WTC11 (cell line): Measurements from ENCODE around the gene RPTOR. TPM values are rescaled to one million over a fixed set of nuclear protein-coding genes. Genes with fewer than 3 reads are reported as not detected.
A peak's percentile ranks its signal among the peaks of the same experiment; 100 is the strongest.

Experiments
- ATAC-seq: fragments of 200-7000 bp; cut with Tn5 transposase; 2 replicates; pipeline ENCODE4 v1.10.0; 2021; ENCODE audit warnings: mild to moderate bottlenecking, moderate library complexity
- CTCF ChIA-PET: fragments of 300-600 bp; sonication (Branson Sonifier 250); formaldehyde crosslinking; loops from one replicate; lab custom pipeline; 2021; ENCODE audit warnings: antibody characterized with exemption; lab: Charles Lee
- POLR2A ChIA-PET: fragments of 350-600 bp; sonication (Branson Sonifier 250); formaldehyde crosslinking; loops from one replicate; lab custom pipeline; 2021; ENCODE audit warnings: antibody characterized with exemption; lab: Charles Lee
- DNase-seq: peaks from one replicate; pipeline ENCODE4 v3.0.0; 2021; ENCODE audit warnings: low spot score
- H3K27ac Mint-ChIP-seq: 2 replicates; pipeline ENCODE4 v1.8.0; 2021; ENCODE audit warnings: mixed read lengths
- H3K27me3 Mint-ChIP-seq: 2 replicates; pipeline ENCODE4 v1.8.0; 2021; ENCODE audit warnings: low read depth, mild to moderate bottlenecking, moderate library complexity, mixed read lengths
- H3K36me3 Mint-ChIP-seq: 2 replicates; pipeline ENCODE4 v1.8.0; 2021; ENCODE audit warnings: mixed read lengths
- H3K4me1 Mint-ChIP-seq: 2 replicates; pipeline ENCODE4 v1.8.0; 2022; ENCODE audit warnings: mixed read lengths
- H3K4me3 Mint-ChIP-seq: 2 replicates; pipeline ENCODE4 v1.8.0; 2021; ENCODE audit warnings: mild to moderate bottlenecking, moderate library complexity, mixed read lengths
- H3K9me3 Mint-ChIP-seq: 2 replicates; pipeline ENCODE4 v1.8.0; 2021; ENCODE audit warnings: mixed read lengths
- ATF1 ChIP-seq: sonication (generic); formaldehyde crosslinking; IDR thresholded peaks from 2 replicates; pipeline ENCODE4 v1.8.1; 2023; ENCODE audit warnings: mild to moderate bottlenecking, moderate library complexity, missing genetic modification reagents
- CREB1 ChIP-seq: sonication (generic); formaldehyde crosslinking; IDR thresholded peaks from 2 replicates; pipeline ENCODE4 v1.8.0; 2023; ENCODE audit warnings: mild to moderate bottlenecking, missing genetic modification reagents
- EMX1 ChIP-seq: fragments of 250-450 bp; sonication (Bioruptor Pico); IDR thresholded peaks from 2 replicates; pipeline ENCODE4 v1.8.0; 2021; ENCODE audit warnings: mild to moderate bottlenecking
- ETV6 ChIP-seq: sonication (generic); formaldehyde crosslinking; IDR thresholded peaks from 2 replicates; pipeline ENCODE4 v1.8.1; 2022; ENCODE audit warnings: mild to moderate bottlenecking, missing genetic modification reagents
- FOXJ3 ChIP-seq: sonication (generic); formaldehyde crosslinking; IDR thresholded peaks from 2 replicates; pipeline ENCODE4 v1.9.0; 2021; ENCODE audit warnings: missing genetic modification reagents, mild to moderate bottlenecking, borderline replicate concordance
- FOXK1 ChIP-seq: sonication (generic); formaldehyde crosslinking; IDR thresholded peaks from 2 replicates; pipeline ENCODE4 v1.8.0; 2022; ENCODE audit warnings: mild to moderate bottlenecking, moderate library complexity, missing genetic modification reagents
- JAZF1 ChIP-seq: fragments of 250-450 bp; sonication (Bioruptor Pico); IDR thresholded peaks from 2 replicates; pipeline ENCODE4 v1.9.0; 2021; ENCODE audit warnings: moderate library complexity, mild to moderate bottlenecking, inconsistent platforms
- MXD4 ChIP-seq: fragments of 250-450 bp; sonication (Bioruptor Pico); IDR thresholded peaks from 2 replicates; pipeline ENCODE4 v1.8.0; 2021; ENCODE audit warnings: mild to moderate bottlenecking, moderate library complexity, borderline replicate concordance
- NFATC4 ChIP-seq: fragments of 250-450 bp; sonication (Bioruptor Pico); IDR thresholded peaks from 2 replicates; pipeline ENCODE4 v1.9.0; 2021; ENCODE audit warnings: mild to moderate bottlenecking
- OVOL2 ChIP-seq: fragments of 250-450 bp; sonication (Bioruptor Pico); IDR thresholded peaks from 2 replicates; pipeline ENCODE4 v1.9.0; 2021; ENCODE audit warnings: mild to moderate bottlenecking, borderline replicate concordance
- RELA ChIP-seq: sonication (generic); formaldehyde crosslinking; IDR thresholded peaks from 2 replicates; pipeline ENCODE4 v1.8.1; 2022; ENCODE audit warnings: missing genetic modification reagents, mild to moderate bottlenecking, borderline replicate concordance
- SMAD3 ChIP-seq: sonication (generic); formaldehyde crosslinking; IDR thresholded peaks from 2 replicates; pipeline ENCODE4 v1.8.0; 2022; ENCODE audit warnings: missing genetic modification reagents, mild to moderate bottlenecking, borderline replicate concordance
- SMAD4 ChIP-seq: sonication (generic); formaldehyde crosslinking; IDR thresholded peaks from 2 replicates; pipeline ENCODE4 v1.8.0; 2022; ENCODE audit warnings: mild to moderate bottlenecking, missing genetic modification reagents
- TP53 ChIP-seq: sonication (generic); formaldehyde crosslinking; IDR thresholded peaks from 2 replicates; pipeline ENCODE4 v1.8.1; 2023; ENCODE audit warnings: mild to moderate bottlenecking, missing genetic modification reagents
- ZNF138 ChIP-seq: sonication (generic); formaldehyde crosslinking; conservative IDR thresholded peaks from 2 replicates; pipeline ENCODE4 v1.8.1; 2022; ENCODE audit warnings: mild to moderate bottlenecking, moderate library complexity, missing genetic modification reagents
- ZNF263 ChIP-seq: sonication (generic); formaldehyde crosslinking; IDR thresholded peaks from 2 replicates; pipeline ENCODE4 v1.8.1; 2022; ENCODE audit warnings: low read depth, mild to moderate bottlenecking, moderate library complexity, missing genetic modification reagents
- total RNA-seq: library from RNA; stranded (reverse); gene quantifications from 3 replicates; pipeline ENCODE4 v1.2.3, GENCODE V29; 2021
- TF ChIP-seq, protein P1 (sequence below): fragments of 250-450 bp; sonication (Bioruptor Pico); IDR thresholded peaks from 2 replicates; pipeline ENCODE4 v1.8.0; 2021; ENCODE audit warnings: mild to moderate bottlenecking
- TF ChIP-seq, protein P2 (sequence below): sonication (generic); formaldehyde crosslinking; IDR thresholded peaks from 2 replicates; pipeline ENCODE4 v1.8.0; 2022; ENCODE audit warnings: mild to moderate bottlenecking, missing genetic modification reagents
- TF ChIP-seq, protein P3 (sequence below): sonication (generic); formaldehyde crosslinking; IDR thresholded peaks from 2 replicates; pipeline ENCODE4 v1.8.1; 2022; ENCODE audit warnings: missing genetic modification reagents, borderline replicate concordance
- TF ChIP-seq, protein P4 (sequence below): sonication (generic); formaldehyde crosslinking; IDR thresholded peaks from 2 replicates; pipeline ENCODE4 v1.8.1; 2022; ENCODE audit warnings: low read depth, missing genetic modification reagents, borderline replicate concordance
- TF ChIP-seq, protein P5 (sequence below): sonication (generic); formaldehyde crosslinking; IDR thresholded peaks from 2 replicates; pipeline ENCODE4 v1.8.0; 2023; ENCODE audit warnings: missing genetic modification reagents
- TF ChIP-seq, protein P6 (sequence below): sonication (generic); formaldehyde crosslinking; IDR thresholded peaks from 2 replicates; pipeline ENCODE4 v1.8.0; 2023; ENCODE audit warnings: missing genetic modification reagents, mild to moderate bottlenecking, borderline replicate concordance
- TF ChIP-seq, protein P7 (sequence below): sonication (generic); formaldehyde crosslinking; IDR thresholded peaks from 2 replicates; pipeline ENCODE4 v1.8.0; 2022; ENCODE audit warnings: mild to moderate bottlenecking, missing genetic modification reagents

The RPTOR gene
- total RNA-seq, 1 experiment from 2014 or later: 41.0 TPM

DNA sequence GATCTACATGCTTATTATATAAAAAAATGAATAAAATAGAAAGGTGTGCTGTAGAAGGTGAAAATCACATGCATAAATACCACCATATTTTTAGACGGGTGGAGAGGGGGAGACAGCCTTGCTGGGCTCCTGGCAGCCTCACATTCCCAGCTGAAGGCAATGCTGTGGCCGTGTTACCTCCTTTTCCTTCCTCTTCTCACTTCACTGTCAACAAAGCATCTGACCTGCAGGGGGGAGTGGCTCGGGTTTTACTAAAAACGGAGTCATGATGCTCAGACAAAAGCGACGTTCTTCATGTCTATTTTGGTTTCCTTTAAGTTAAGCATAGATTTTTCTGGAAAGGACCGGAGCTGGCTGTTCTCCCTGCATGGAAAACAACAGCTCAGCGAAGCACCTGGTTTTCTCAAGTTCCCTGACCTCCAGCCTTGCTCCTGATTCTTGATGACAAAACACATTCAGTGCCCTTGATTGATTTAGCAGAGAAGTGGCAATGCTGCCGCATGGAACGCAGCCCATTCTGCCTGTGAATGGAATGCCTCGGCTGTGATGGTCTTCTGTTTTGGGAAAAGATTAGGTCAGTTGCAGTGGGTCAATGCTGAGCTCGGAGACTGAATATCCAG is 5.5 kb upstream of the RPTOR start (continued):
- no peak for TF ChIP-seq OVOL2
- TF ChIP-seq, protein P1, sequence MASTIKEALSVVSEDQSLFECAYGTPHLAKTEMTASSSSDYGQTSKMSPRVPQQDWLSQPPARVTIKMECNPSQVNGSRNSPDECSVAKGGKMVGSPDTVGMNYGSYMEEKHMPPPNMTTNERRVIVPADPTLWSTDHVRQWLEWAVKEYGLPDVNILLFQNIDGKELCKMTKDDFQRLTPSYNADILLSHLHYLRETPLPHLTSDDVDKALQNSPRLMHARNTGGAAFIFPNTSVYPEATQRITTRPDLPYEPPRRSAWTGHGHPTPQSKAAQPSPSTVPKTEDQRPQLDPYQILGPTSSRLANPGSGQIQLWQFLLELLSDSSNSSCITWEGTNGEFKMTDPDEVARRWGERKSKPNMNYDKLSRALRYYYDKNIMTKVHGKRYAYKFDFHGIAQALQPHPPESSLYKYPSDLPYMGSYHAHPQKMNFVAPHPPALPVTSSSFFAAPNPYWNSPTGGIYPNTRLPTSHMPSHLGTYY (CRISPR knock-in tag): no peak
- TF ChIP-seq, protein P2, sequence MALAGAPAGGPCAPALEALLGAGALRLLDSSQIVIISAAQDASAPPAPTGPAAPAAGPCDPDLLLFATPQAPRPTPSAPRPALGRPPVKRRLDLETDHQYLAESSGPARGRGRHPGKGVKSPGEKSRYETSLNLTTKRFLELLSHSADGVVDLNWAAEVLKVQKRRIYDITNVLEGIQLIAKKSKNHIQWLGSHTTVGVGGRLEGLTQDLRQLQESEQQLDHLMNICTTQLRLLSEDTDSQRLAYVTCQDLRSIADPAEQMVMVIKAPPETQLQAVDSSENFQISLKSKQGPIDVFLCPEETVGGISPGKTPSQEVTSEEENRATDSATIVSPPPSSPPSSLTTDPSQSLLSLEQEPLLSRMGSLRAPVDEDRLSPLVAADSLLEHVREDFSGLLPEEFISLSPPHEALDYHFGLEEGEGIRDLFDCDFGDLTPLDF (CRISPR knock-in tag): no peak
- TF ChIP-seq, protein P3, sequence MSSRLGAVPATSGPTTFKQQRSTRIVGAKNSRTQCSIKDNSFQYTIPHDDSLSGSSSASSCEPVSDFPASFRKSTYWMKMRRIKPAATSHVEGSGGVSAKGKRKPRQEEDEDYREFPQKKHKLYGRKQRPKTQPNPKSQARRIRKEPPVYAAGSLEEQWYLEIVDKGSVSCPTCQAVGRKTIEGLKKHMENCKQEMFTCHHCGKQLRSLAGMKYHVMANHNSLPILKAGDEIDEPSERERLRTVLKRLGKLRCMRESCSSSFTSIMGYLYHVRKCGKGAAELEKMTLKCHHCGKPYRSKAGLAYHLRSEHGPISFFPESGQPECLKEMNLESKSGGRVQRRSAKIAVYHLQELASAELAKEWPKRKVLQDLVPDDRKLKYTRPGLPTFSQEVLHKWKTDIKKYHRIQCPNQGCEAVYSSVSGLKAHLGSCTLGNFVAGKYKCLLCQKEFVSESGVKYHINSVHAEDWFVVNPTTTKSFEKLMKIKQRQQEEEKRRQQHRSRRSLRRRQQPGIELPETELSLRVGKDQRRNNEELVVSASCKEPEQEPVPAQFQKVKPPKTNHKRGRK (CRISPR knock-in tag): no peak
- no peak for TF ChIP-seq MXD4 (CRISPR knock-in tag)
- no peak for TF ChIP-seq JAZF1
- TF ChIP-seq RELA (CRISPR knock-in tag): no peak
- TF ChIP-seq FOXJ3: no peak
- TF ChIP-seq TP53 (CRISPR knock-in tag): no peak
- TF ChIP-seq ATF1: no peak

DNA sequence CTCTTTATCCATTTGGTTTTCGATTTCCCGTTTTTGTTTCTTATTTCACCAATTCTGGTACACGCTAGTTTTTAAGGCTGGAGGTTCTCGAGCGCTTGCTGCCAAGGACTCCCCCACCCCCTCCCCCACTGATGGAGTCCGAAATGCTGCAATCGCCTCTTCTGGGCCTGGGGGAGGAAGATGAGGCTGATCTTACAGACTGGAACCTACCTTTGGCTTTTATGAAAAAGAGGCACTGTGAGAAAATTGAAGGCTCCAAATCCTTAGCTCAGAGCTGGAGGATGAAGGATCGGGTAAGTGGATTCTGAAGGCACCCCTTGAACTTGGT is 825 bp downstream of the RPTOR start:
- H3K4me3 Mint-ChIP-seq: peak overlapping the region; percentile 95
- ChIA-PET POLR2A (no interaction called here), CTCF (interaction anchor here (0.6 to 1.9 kb wide), 3 partner anchors 30 to 373 kb away, joined by 3 to 8 read pairs (median 3); no protein-coding TSS in a partner anchor)
- ATAC-seq (no peak), DNase-seq (no peak)
- peaks cover 13% of the 10 kb centered on the region for H3K27me3 Mint-ChIP-seq
- H3K27ac Mint-ChIP-seq: peak overlapping the region; percentile 86
- no peaks in the 10 kb centered on the region for H3K9me3 Mint-ChIP-seq
- peaks cover 15% of the 10 kb centered on the region for H3K4me1 Mint-ChIP-seq
- TF ChIP-seq, protein P4, sequence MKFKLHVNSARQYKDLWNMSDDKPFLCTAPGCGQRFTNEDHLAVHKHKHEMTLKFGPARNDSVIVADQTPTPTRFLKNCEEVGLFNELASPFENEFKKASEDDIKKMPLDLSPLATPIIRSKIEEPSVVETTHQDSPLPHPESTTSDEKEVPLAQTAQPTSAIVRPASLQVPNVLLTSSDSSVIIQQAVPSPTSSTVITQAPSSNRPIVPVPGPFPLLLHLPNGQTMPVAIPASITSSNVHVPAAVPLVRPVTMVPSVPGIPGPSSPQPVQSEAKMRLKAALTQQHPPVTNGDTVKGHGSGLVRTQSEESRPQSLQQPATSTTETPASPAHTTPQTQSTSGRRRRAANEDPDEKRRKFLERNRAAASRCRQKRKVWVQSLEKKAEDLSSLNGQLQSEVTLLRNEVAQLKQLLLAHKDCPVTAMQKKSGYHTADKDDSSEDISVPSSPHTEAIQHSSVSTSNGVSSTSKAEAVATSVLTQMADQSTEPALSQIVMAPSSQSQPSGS (CRISPR knock-in tag): no peak
- H3K36me3 Mint-ChIP-seq: no peaks in the 10 kb centered on the region

DNA sequence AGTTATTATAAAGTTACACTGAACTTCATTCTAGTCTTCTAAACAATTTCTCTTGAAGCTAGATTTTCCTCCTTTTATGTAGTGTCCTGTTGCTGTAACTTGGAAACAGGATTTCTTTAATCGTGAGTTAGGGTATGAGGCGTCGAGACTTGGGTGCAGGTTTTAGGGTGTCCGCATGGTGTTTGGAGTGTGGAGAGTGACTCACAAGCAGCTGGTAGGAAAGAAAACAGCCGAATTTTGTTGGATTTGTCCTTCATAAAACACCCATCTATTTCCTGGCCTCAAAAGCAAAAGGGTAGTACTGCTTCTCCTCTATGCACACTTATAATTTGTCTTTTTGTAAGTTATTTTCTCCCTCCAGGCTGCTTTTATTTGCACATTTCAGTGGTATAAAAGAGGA is 1.6 kb downstream of the RPTOR start:
- DNase-seq (no peak), ATAC-seq (no peak)
- peaks cover 13% of the 10 kb centered on the region for H3K27me3 Mint-ChIP-seq
- CTCF ChIA-PET: no interaction called here
- H3K9me3 Mint-ChIP-seq: no peaks in the 10 kb centered on the region
- H3K4me1 Mint-ChIP-seq: peaks cover 15% of the 10 kb centered on the region
- no peaks in the 10 kb centered on the region for H3K36me3 Mint-ChIP-seq
- POLR2A ChIA-PET: interaction anchor here (0.6 kb wide), 1 partner anchor 222 kb away, joined by 3 read pairs; no protein-coding TSS in a partner anchor
- peak overlapping the region; percentile 95 for H3K4me3 Mint-ChIP-seq
- no peak overlapping the region for H3K27ac Mint-ChIP-seq
- TF ChIP-seq TP53 (CRISPR knock-in tag) (no peak), ZNF263 (CRISPR knock-in tag) (no peak), FOXK1 (no peak), RELA (CRISPR knock-in tag) (no peak), FOXJ3 (no peak), SMAD4 (CRISPR knock-in tag) (no peak), CREB1 (no peak), ETV6 (CRISPR knock-in tag) (no peak), ZNF138 (CRISPR knock-in tag) (no peak), EMX1 (CRISPR knock-in tag) (no peak), NFATC4 (CRISPR knock-in tag) (no peak), SMAD3 (CRISPR knock-in tag) (no peak)
- TF ChIP-seq, protein P5, sequence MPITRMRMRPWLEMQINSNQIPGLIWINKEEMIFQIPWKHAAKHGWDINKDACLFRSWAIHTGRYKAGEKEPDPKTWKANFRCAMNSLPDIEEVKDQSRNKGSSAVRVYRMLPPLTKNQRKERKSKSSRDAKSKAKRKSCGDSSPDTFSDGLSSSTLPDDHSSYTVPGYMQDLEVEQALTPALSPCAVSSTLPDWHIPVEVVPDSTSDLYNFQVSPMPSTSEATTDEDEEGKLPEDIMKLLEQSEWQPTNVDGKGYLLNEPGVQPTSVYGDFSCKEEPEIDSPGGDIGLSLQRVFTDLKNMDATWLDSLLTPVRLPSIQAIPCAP (CRISPR knock-in tag): no peak
- TF ChIP-seq, protein P6, sequence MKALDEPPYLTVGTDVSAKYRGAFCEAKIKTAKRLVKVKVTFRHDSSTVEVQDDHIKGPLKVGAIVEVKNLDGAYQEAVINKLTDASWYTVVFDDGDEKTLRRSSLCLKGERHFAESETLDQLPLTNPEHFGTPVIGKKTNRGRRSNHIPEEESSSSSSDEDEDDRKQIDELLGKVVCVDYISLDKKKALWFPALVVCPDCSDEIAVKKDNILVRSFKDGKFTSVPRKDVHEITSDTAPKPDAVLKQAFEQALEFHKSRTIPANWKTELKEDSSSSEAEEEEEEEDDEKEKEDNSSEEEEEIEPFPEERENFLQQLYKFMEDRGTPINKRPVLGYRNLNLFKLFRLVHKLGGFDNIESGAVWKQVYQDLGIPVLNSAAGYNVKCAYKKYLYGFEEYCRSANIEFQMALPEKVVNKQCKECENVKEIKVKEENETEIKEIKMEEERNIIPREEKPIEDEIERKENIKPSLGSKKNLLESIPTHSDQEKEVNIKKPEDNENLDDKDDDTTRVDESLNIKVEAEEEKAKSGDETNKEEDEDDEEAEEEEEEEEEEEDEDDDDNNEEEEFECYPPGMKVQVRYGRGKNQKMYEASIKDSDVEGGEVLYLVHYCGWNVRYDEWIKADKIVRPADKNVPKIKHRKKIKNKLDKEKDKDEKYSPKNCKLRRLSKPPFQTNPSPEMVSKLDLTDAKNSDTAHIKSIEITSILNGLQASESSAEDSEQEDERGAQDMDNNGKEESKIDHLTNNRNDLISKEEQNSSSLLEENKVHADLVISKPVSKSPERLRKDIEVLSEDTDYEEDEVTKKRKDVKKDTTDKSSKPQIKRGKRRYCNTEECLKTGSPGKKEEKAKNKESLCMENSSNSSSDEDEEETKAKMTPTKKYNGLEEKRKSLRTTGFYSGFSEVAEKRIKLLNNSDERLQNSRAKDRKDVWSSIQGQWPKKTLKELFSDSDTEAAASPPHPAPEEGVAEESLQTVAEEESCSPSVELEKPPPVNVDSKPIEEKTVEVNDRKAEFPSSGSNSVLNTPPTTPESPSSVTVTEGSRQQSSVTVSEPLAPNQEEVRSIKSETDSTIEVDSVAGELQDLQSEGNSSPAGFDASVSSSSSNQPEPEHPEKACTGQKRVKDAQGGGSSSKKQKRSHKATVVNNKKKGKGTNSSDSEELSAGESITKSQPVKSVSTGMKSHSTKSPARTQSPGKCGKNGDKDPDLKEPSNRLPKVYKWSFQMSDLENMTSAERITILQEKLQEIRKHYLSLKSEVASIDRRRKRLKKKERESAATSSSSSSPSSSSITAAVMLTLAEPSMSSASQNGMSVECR: no peak
- TF ChIP-seq, protein P7, sequence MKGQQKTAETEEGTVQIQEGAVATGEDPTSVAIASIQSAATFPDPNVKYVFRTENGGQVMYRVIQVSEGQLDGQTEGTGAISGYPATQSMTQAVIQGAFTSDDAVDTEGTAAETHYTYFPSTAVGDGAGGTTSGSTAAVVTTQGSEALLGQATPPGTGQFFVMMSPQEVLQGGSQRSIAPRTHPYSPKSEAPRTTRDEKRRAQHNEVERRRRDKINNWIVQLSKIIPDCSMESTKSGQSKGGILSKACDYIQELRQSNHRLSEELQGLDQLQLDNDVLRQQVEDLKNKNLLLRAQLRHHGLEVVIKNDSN (CRISPR knock-in tag): no peak
